HL-60 (cell line): ENCODE measurements around the gene TRIO.

Source experiments
- CTCF ChIP-seq: IDR thresholded peaks from one replicate; pipeline ENCODE4 v1.5.1; 2011; ENCODE audit warnings: low read length, control low read depth, inconsistent platforms; ENCODE audit not compliant: insufficient read depth
- GABPA ChIP-seq: IDR thresholded peaks from 2 replicates; pipeline ENCODE4 v1.6.1; 2012; ENCODE audit warnings: low read depth
- POLR2AphosphoS5 ChIP-seq: IDR thresholded peaks from 2 replicates; pipeline ENCODE4 v1.6.1; 2012; ENCODE audit warnings: low read depth
- REST ChIP-seq: IDR thresholded peaks from 2 replicates; pipeline ENCODE4 v1.6.1; 2012; ENCODE audit warnings: low read depth; ENCODE audit not compliant: insufficient replicate concordance
- SPI1 ChIP-seq: IDR thresholded peaks from 2 replicates; pipeline ENCODE4 v1.6.1; 2012; ENCODE audit warnings: low read depth, mild to moderate bottlenecking, borderline replicate concordance

GRCh38 chr5:14221732-14222131 is 78.6 kb downstream of the TRIO start:
- TF ChIP-seq POLR2AphosphoS5 (no peak), CTCF (no peak), REST (no peak), GABPA (no peak), SPI1 (no peak)
